Heart left ventricle (tissue), 16 donors: Measurements from ENCODE around the gene ABHD16B. TPM values are rescaled to one million over a fixed set of nuclear protein-coding genes. Genes with fewer than 3 reads are reported as not detected.
A peak's percentile ranks its signal among the peaks of the same experiment; 100 is the strongest.

Experiments
- ATAC-seq, 4 donors: fragments of 200-7000 bp; cut with Tn5 transposase; one replicate each; pipeline ENCODE4 v1.9.1; 2020 to 2022; ENCODE audit warnings: moderate library complexity in 4 of 4, mild to moderate bottlenecking in 3 of 4, moderate number of reproducible peaks in 1 of 4
- DNase-seq, 5 donors: peaks; one replicate each; pipeline ENCODE4 v3.0.0-alpha.2; 2020
- H3K27ac ChIP-seq, 12 donors: fragments of 200-600 bp; sonication (generic) in 4 of 12; one replicate each; pipeline versions ENCODE4 v1.5.0 to v1.8.0; 2016 to 2022; ENCODE audit warnings: mild to moderate bottlenecking in 2 of 12
- H3K27me3 ChIP-seq, 9 donors: fragments of 200-600 bp; sonication (generic) in 2 of 9; one replicate each; pipeline versions ENCODE4 v1.5.1 to v1.8.0; 2016 to 2022; ENCODE audit warnings: mild to moderate bottlenecking in 3 of 9
- H3K36me3 ChIP-seq, 9 donors: fragments of 200-600 bp; sonication (generic) in 2 of 9; one replicate each; pipeline versions ENCODE4 v1.5.0 to v1.8.0; 2018 to 2022; ENCODE audit warnings: mild to moderate bottlenecking in 2 of 9
- H3K4me1 ChIP-seq, 12 donors: fragments of 200-600 bp; sonication (generic) in 4 of 12; one replicate each; pipeline versions ENCODE4 v1.5.0 to v1.8.0; 2016 to 2022; ENCODE audit warnings: mild to moderate bottlenecking in 3 of 12
- H3K4me3 ChIP-seq, 12 donors: fragments of 200-600 bp; sonication (generic) in 4 of 12; one replicate each; pipeline versions ENCODE4 v1.5.0 to v1.8.0; 2017 to 2022; ENCODE audit warnings: mild to moderate bottlenecking in 9 of 12, moderate library complexity in 4 of 12
- H3K9me3 ChIP-seq, 12 donors: fragments of 200-600 bp; sonication (generic) in 4 of 12; one replicate each; pipeline versions ENCODE4 v1.5.0 to v1.8.0; 2016 to 2022; ENCODE audit warnings: mild to moderate bottlenecking in 1 of 12
- CTCF ChIP-seq, 12 donors: fragments of 200-600 bp; sonication (generic) in 4 of 12; IDR thresholded peaks; one replicate each; pipeline versions ENCODE4 v1.5.0 to v1.8.0; 2018 to 2022; ENCODE audit warnings: antibody characterized with exemption in 12 of 12, mild to moderate bottlenecking in 5 of 12
- POLR2A ChIP-seq, 2 donors: fragments of 450-650 bp; IDR thresholded peaks; one replicate each; pipeline ENCODE4 v1.6.1; 2017; ENCODE audit warnings: antibody characterized with exemption in 2 of 2, mild to moderate bottlenecking in 2 of 2, moderate library complexity in 2 of 2
- WGBS, 4 donors: extraction: QIAGEN DNeasy Blood & Tissue Kit in 2 of 4; methylation state at CpG; one replicate each; pipeline versions ENCODE4 v1.1.5 to v1.1.7; 2013 to 2018; 5-methylcytosine and 5-hydroxymethylcytosine counted together
- intact Hi-C, 10 donors: fragments of 100-400 bp; cut with DNase I; formaldehyde crosslinking; loops; one replicate each; pipeline versions ENCODE4 v1.11.1 to v1.14.2; 2022
- polyA plus RNA-seq, 2 donors: library from polyadenylated mRNA; stranded (reverse); fragments of 200-250 nt; gene quantifications; one replicate each; pipeline ENCODE4 v1.2.3, GENCODE V29; 2013
- total RNA-seq, 9 donors: library from RNA; depleted of rRNA in 2 of 9; stranded (reverse); fragments of >200 nt in 2 of 9; fragmentation: NEBNext Ultra II Directional in 3 of 9; extraction: Animal tissue kit (Norgen Biotek cat#: 25700) in 3 of 9; gene quantifications; one replicate each; pipeline versions ENCODE4 v1.1.0 to v1.2.4, GENCODE V29; 2016 to 2023
- donor health status: ischemic (EF 13 %, LVEDD 7.1; RV severe dilation, severe dysfunction).
- donor health status: healthy with polysubstance abuse.
- donor health status: DM: no; HTN: yes; CAD: no.
- donor health status: DM: no; HTN: no; CAD: no.
- donor health status: ischemic (EF 25% LVEDD 6.9; RV normal size, moderate dysfunction).
- donor health status: ischemic (EF 25% LVEDD 5.7; RV mildly dilated, moderate dysfunction).
- donor health status: healthy.
- donor health status: DM: yes; HTN: yes; CAD: no.
- donor health status: ischemic (EF 35%, LVEDD 5.7; RV mildly dilated, moderate dysfunction).
- donor health status: nonischemic (EF 11% LVEDD 7.7; RV severe dilation, severe dysfunction).
- donor health status: DM: yes; HTN: yes; CAD: no.
- donor health status: PGD.
- donor health status: ischemic (EF 29% LVEDD 5.4; RV normal size, mild dysfunction).
- donor health status: nonischemic (EF 23%, LVEDD 6.1; RV moderate dilation, normal function).

Gene ABHD16B
- total and polyA plus RNA-seq, 11 donors: 0.12 to 0.72 TPM; not detected in 9

DNA sequence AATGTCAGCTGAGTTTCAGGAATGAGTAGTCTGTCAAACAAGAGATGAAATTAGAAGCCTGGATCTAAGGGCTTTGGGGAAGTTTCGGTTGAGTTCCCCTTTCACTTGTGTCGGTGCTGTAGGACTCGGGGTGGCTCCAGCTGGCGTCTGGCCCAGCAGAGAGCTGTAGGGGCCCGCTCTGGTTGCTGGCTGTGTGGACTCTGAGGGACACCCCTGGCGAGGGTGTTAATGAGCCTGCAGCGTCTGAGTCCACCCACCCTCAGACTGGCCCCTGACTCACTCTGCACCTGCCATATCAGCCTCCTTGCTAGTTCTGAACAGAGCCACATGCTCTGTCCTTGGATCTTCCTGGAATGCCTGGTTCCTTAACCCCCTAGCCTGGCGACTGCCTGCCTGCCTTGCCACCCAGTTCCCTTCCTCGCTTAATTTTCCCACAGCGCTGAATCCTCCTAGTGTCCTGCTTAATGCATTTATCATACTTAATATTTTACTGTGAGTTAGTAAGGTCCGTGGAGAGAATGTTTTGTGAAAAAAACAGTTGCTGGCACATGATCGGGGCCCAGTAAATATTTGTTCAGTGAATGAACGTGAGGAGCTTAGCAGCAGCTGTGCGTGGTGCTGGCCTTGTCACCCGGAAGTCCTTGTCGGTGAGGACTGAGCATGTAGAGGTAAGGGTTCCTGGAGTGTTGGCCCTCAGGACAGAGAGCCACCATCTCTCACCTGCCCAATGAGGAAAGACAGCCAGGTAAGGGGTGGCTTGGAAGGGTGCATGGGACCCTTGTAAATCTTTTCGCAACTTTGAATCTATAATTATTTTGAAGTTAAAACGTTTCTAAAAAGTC is 35.2 kb downstream of the ABHD16B start:
- intact Hi-C loops: loop anchor here in 3 of 10 donors (5.0 to 10.0 kb wide), 2 partner anchors 76 to 168 kb away; partner anchors contain the start of gene TCEA2 (in 1 of the 3)
- Histone ChIP-seq H3K36me3 (peaks cover 0 to 26% (median 3%) of the 10 kb centered on the region in 9 donors), H3K27me3 (no peaks in the 10 kb centered on the region), H3K4me3 (peak overlapping the region in 11 of 12 donors; percentile 47 to 80 (median 68)), H3K4me1 (peaks cover 10 to 64% (median 46%) of the 10 kb centered on the region in 12 donors), H3K27ac (peak overlapping the region; percentile 42 to 96 (median 80)), H3K9me3 (no peaks in the 10 kb centered on the region)
- DNase-seq: peak in 4 of 5 donors; percentile 46 to 75 (median 56)
- TF ChIP-seq POLR2A (IDR thresholded peaks at IDR 0.05) (no peak), CTCF (IDR thresholded peaks at IDR 0.05) (no peak)
- 14 to 18% (median 16%) methylated on average over 17 to 18 of the region's 18 CpGs for WGBS, 4 donors
- ATAC-seq: peak in 3 of 4 donors; percentile 14

GRCh38 chr20:63897978-63898561 is 36.8 kb downstream of the ABHD16B start:
- Histone ChIP-seq H3K27me3 (no peaks in the 10 kb centered on the region), H3K27ac (peak overlapping the region in 2 of 12 donors; percentile 32 to 43), H3K9me3 (no peaks in the 10 kb centered on the region), H3K4me3 (no peak overlapping the region), H3K4me1 (peaks cover 10 to 80% (median 48%) of the 10 kb centered on the region in 12 donors), H3K36me3 (peaks cover 0 to 22% (median 0%) of the 10 kb centered on the region in 9 donors)
- intact Hi-C loops: loop anchor here in 3 of 10 donors (5.0 to 10.0 kb wide), 2 partner anchors 74 to 167 kb away; partner anchors contain the start of gene TCEA2 (in 1 of the 3)
- WGBS, 4 donors: 80 to 92% (median 84%) methylated on average over 6 of the region's 6 CpGs
- no peak for ATAC-seq
- DNase-seq: no peak
- TF ChIP-seq POLR2A (IDR thresholded peaks at IDR 0.05) (no peak), CTCF (IDR thresholded peaks at IDR 0.05) (no peak)

DNA sequence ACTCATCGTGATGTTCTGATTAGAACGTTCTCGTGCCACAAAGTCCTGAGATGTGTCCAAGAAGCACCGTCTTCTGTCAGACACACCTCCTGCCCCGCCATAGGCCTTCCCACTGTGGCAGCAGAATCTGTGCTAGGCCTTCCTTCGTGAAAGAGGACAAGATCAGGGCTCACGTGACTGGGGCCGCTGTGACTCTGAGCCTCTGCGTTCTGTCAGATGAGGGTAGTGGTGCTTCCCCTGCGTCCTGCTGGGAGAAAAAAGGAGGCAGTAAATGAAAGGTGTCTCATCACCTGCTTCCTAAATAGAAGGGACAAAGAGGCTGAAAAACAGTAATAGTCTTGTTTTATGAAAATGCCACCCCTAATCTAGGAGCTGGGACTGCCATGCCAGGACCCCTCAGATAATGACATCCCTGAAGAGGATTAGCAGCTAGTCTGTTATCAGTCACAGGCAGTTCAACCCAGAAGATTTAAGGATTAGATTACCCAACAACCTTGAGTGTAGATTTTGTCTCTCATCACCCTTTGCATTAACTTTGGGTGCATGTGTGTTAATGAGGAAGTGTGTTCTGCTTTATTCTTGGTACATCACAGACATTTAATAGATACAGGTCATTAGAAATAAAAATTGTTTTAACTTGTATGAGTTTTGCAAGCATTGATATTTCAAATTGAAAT is 37.7 kb downstream of the ABHD16B start:
- TF ChIP-seq POLR2A (IDR thresholded peaks at IDR 0.05) (no peak), CTCF (IDR thresholded peaks at IDR 0.05) (no peak)
- ATAC-seq (no peak), DNase-seq (peak in 1 of 5 donors; percentile 50)
- Histone ChIP-seq H3K36me3 (peaks cover 0 to 22% (median 0%) of the 10 kb centered on the region in 9 donors), H3K4me3 (no peak overlapping the region), H3K27ac (peak overlapping the region in 3 of 12 donors; percentile 19 to 43 (median 32)), H3K27me3 (no peaks in the 10 kb centered on the region), H3K9me3 (no peaks in the 10 kb centered on the region), H3K4me1 (peaks cover 10 to 86% (median 47%) of the 10 kb centered on the region in 12 donors)
- 49 to 62% (median 57%) methylated on average over 10 of the region's 10 CpGs for WGBS, 4 donors
- intact Hi-C loops: loop anchor here in 3 of 10 donors (5.0 to 10.0 kb wide), 2 partner anchors 73 to 166 kb away; partner anchors contain the start of gene TCEA2 (in 1 of the 3)
